Stomach smooth muscle (tissue), 2 donors: ENCODE data around the gene UGT1A5.

ENCODE experiments used
- H3K27ac ChIP-seq: one replicate; pipeline ENCODE4 v1.7.0; 2013; ENCODE audit warnings: mild to moderate bottlenecking, low read length, inconsistent platforms
- H3K27me3 ChIP-seq, 2 donors: one replicate each; pipeline ENCODE4 v1.7.0; 2013; ENCODE audit warnings: low read length in 2 of 2; ENCODE audit not compliant: insufficient read depth in 2 of 2, control insufficient read depth in 1 of 2
- H3K36me3 ChIP-seq, 2 donors: one replicate each; pipeline ENCODE4 v1.7.0; 2013; ENCODE audit warnings: low read length in 2 of 2; ENCODE audit not compliant: control insufficient read depth in 2 of 2, insufficient read depth in 2 of 2
- H3K4me1 ChIP-seq: one replicate; pipeline ENCODE4 v1.7.0; 2013; ENCODE audit warnings: low read length; ENCODE audit not compliant: control insufficient read depth, insufficient read depth
- H3K4me3 ChIP-seq, 2 donors: one replicate each; pipeline ENCODE4 v1.7.0; 2013; ENCODE audit warnings: low read length in 2 of 2
- H3K9ac ChIP-seq, 2 donors: one replicate each; pipeline ENCODE4 v1.7.0; 2013; ENCODE audit warnings: low read length in 2 of 2, mild to moderate bottlenecking in 1 of 2
- H3K9me3 ChIP-seq, 2 donors: one replicate each; pipeline ENCODE4 v1.7.0; 2013; ENCODE audit warnings: low read length in 2 of 2; ENCODE audit not compliant: control insufficient read depth in 2 of 2
- donor health status: healthy.
- donor health status: Pancreatic carcinoma.

UGT1A5 gene

DNA sequence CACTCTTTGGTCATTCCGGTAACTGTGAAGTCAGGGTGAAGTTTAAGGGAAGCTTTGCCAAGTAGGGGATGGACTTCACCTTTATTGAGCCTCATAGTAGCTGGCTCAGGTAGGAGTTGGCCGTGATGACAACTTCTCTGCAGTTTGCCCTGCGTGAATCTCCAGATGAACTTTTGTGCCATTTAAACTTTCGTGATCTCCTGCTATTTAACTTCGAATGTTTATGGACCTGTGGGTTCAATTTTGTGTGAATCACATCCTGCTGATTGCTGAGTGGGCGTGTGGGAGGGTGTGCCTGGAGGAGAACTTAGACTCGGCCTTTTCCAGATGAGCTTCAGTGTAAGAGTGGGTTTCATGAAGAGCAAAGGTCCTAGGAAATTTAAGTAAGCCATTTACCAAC lies 51.6 kb downstream of the UGT1A5 start:
- H3K36me3 ChIP-seq = no peaks in the 10 kb centered on the region
- no peaks in the 10 kb centered on the region for H3K9me3 ChIP-seq
- H3K27me3 ChIP-seq = peaks cover 0 to 3% of the 10 kb centered on the region in 2 donors
- H3K27ac ChIP-seq = no peak overlapping the region
- no peak overlapping the region for H3K4me3 ChIP-seq
- no peak overlapping the region for H3K9ac ChIP-seq
- no peaks in the 10 kb centered on the region for H3K4me1 ChIP-seq

DNA sequence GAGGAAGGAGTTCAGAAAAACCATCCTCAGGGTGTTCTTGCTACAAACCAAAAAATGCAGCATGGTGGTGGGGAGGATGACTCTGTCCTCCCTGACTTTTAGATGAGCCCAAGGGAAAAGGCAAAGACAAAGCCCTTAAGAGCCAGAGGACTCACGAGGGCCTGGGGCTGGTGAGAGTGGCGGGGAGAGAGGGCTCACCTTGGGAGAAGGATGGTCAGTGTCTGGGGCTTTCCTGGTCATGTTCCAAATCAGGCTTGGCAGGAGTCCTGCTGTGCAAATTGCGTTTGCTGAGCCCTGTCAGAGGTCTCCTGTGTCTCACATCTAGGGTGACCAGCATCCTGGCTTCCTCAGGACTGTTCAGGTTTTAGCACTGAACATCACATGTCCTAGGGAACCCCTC lies 52.1 kb downstream of the UGT1A5 start:
- H3K27me3 ChIP-seq = peaks cover 0 to 4% of the 10 kb centered on the region in 2 donors
- H3K27ac ChIP-seq = no peak overlapping the region
- H3K4me3 ChIP-seq = no peak overlapping the region
- no peaks in the 10 kb centered on the region for H3K36me3 ChIP-seq
- no peaks in the 10 kb centered on the region for H3K4me1 ChIP-seq
- H3K9ac ChIP-seq = no peak overlapping the region
- no peaks in the 10 kb centered on the region for H3K9me3 ChIP-seq

DNA sequence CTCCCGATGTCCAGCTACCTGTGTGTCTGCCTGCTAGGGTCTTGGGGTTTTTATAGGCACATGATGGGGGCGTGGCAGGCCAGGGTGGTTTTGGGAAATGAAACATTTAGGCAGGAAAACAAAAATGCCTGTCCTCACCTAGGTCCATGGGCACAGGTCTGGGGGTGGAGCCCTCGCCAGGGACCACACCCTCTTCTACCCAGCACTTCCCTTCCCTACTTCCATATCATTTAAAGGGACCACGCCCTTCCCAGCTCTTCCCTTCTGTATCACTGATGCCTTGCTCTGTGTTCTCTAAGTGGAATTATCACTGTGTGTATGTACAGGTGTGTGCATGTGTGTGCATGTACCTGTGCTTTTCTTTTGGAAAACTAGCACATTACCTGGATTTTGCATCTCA lies 53.7 kb downstream of the UGT1A5 start:
- Histone ChIP-seq H3K9me3 (no peaks in the 10 kb centered on the region), H3K27ac (no peak overlapping the region), H3K4me1 (no peaks in the 10 kb centered on the region), H3K36me3 (no peaks in the 10 kb centered on the region), H3K4me3 (no peak overlapping the region), H3K27me3 (peaks cover 0 to 4% of the 10 kb centered on the region in 2 donors), H3K9ac (no peak overlapping the region)

GRCh38 chr2:233768076-233768475 lies 55.4 kb downstream of the UGT1A5 start:
- no peak overlapping the region for H3K27ac ChIP-seq
- H3K9me3 ChIP-seq = no peaks in the 10 kb centered on the region
- H3K36me3 ChIP-seq = no peaks in the 10 kb centered on the region
- no peak overlapping the region for H3K4me3 ChIP-seq
- no peak overlapping the region for H3K9ac ChIP-seq
- no peaks in the 10 kb centered on the region for H3K4me1 ChIP-seq
- H3K27me3 ChIP-seq = peaks cover 0 to 4% of the 10 kb centered on the region in 2 donors

DNA sequence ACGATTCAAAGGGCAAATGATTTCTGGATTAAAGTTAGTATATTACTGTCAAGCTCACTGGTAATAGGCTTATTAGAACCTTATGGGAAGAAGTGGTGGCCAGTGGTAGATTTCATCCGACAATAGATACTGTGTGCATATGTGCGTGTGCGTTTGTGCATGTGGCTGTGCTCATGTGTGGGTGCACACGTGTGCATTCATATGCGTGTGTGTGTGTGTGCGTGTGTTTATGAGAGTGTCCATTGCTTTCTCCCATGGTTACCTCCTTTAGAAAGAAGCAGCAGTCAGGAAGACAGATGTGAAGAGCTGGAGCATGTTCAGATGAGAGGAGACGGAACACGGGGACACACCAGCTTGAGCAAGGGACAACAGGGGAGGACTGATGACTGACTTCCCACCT lies 56.6 kb downstream of the UGT1A5 start:
- Histone ChIP-seq H3K9me3 (no peaks in the 10 kb centered on the region), H3K27ac (no peak overlapping the region), H3K9ac (no peak overlapping the region), H3K36me3 (no peaks in the 10 kb centered on the region), H3K4me1 (no peaks in the 10 kb centered on the region), H3K27me3 (peaks cover 0 to 4% of the 10 kb centered on the region in 2 donors), H3K4me3 (no peak overlapping the region)

- Histone ChIP-seq H3K4me1 (no peaks in the 10 kb centered on the region), H3K27me3 (peaks cover 0 to 4% of the 10 kb centered on the region in 2 donors), H3K27ac (no peak overlapping the region), H3K36me3 (no peaks in the 10 kb centered on the region), H3K9ac (no peak overlapping the region), H3K4me3 (no peak overlapping the region), H3K9me3 (peaks cover 2 to 8% of the 10 kb centered on the region in 2 donors)
Measured at GRCh38 chr2:233772153-233772552, 59.4 kb downstream of the UGT1A5 start.

DNA sequence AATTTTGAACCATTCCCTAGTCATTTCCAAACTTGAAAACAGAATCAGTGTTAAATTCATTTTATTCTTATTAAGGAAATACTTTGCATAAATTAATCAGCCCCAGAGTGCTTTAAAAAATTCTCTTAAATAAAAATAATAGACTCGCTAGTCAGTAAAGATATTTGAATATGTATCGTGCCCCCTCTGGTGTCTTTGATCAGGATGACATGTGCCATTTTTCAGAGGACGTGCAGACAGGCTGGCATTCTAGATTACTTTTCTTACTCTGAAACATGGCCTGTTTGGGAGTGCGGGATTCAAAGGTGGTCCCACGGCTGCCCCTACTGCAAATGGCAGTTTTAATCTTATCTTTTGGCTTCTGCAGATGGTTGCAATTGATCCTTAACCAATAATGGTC lies 59.9 kb downstream of the UGT1A5 start:
- H3K27ac ChIP-seq = no peak overlapping the region
- no peaks in the 10 kb centered on the region for H3K36me3 ChIP-seq
- H3K4me1 ChIP-seq = no peaks in the 10 kb centered on the region
- no peak overlapping the region for H3K9ac ChIP-seq
- no peak overlapping the region for H3K4me3 ChIP-seq
- H3K27me3 ChIP-seq = peaks cover 0 to 5% of the 10 kb centered on the region in 2 donors
- H3K9me3 ChIP-seq = peaks cover 2 to 9% of the 10 kb centered on the region in 2 donors

DNA sequence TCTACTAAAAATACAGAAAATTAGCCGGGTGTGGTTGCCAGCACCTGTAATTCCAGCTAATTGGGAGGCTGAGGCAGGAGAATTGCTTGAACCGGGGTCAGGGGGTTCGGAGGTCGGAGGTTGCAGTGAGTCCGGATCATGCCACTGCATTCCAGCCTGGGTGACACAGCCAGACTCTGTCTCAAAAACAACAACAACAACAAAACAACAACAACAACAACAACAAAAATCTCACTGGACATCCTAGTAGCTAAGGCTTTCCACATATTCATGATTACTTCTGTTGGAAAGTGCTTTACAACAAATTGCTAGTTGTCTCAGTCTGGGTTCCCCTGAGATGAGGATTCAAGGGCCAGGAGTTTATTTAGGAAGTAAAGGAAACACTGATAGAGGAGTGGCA lies 61.1 kb downstream of the UGT1A5 start:
- Histone ChIP-seq H3K27ac (no peak overlapping the region), H3K9ac (no peak overlapping the region), H3K4me1 (no peaks in the 10 kb centered on the region), H3K27me3 (peaks cover 0 to 5% of the 10 kb centered on the region in 2 donors), H3K4me3 (no peak overlapping the region), H3K36me3 (no peaks in the 10 kb centered on the region), H3K9me3 (peaks cover 4 to 15% of the 10 kb centered on the region in 2 donors)

DNA sequence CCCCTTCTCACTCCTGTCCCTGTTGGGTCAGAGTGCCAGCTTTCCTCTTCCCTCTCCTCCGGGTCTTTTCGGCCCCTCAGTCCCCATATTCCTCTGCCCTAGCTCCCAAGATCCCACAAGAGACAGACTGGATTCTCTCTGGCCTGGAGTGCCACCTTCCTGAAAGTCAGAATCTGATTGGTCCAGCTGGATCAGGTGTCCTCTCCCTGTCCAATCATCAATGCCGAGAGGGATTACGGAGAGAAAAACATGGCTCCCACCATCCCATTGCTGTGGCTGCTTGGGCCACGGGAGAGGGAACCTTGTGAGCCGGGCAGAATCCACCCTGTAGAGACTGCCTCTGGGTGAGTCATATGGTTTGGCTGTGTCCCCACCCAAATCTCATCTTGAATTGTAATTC lies 62.7 kb downstream of the UGT1A5 start:
- no peak overlapping the region for H3K4me3 ChIP-seq
- peaks cover 0 to 3% of the 10 kb centered on the region in 2 donors for H3K27me3 ChIP-seq
- H3K9ac ChIP-seq = no peak overlapping the region
- H3K9me3 ChIP-seq = peaks cover 6 to 17% of the 10 kb centered on the region in 2 donors
- no peak overlapping the region for H3K27ac ChIP-seq
- H3K4me1 ChIP-seq = no peaks in the 10 kb centered on the region
- H3K36me3 ChIP-seq = no peaks in the 10 kb centered on the region

DNA sequence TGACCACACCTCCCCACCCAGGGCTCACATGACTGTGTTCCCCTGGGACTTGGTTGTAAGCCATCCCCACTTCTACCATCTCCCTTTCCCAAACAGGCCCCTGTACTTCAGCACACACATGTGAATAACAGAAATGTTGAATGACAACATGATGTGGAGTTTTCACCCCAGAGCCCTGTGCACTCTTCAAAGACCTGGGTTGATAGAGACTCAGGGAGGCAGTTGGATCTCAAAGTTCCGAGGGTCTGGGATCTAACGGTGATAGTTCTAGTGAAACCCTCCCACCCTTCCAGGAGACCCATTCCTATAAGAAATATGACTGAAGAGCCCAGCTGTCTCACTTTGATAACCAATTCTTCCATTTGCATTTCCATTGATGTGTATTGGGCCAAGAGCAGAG lies 65.3 kb downstream of the UGT1A5 start, which contains the start of gene MROH2A:
Gene MROH2A, plus strand, starts transcription at position 301 of the 400 bp plus-strand sequence. CDS start 1,029 bp downstream, outside the sequence.
- H3K4me1 ChIP-seq = no peaks in the 10 kb centered on the region
- peaks cover 0 to 3% of the 10 kb centered on the region in 2 donors for H3K27me3 ChIP-seq
- H3K27ac ChIP-seq = no peak within 1 kb of the TSS
- no peak within 1 kb of the TSS for H3K9ac ChIP-seq
- H3K4me3 ChIP-seq = no peak within 1 kb of the TSS
- peaks cover 6 to 17% of the 10 kb centered on the region in 2 donors for H3K9me3 ChIP-seq
- no peaks in the 10 kb centered on the region for H3K36me3 ChIP-seq

GRCh38 chr2:233779722-233780121 lies 67.0 kb downstream of the UGT1A5 start:
- Histone ChIP-seq H3K27me3 (peaks cover 0 to 3% of the 10 kb centered on the region in 2 donors), H3K27ac (no peak overlapping the region), H3K36me3 (no peaks in the 10 kb centered on the region), H3K9me3 (peaks cover 6 to 17% of the 10 kb centered on the region in 2 donors), H3K4me1 (no peaks in the 10 kb centered on the region), H3K4me3 (no peak overlapping the region), H3K9ac (no peak overlapping the region)
